ENCODE data around the gene CCDC17. TPM values are rescaled to one million over a fixed set of nuclear protein-coding genes. Genes with fewer than 3 reads are reported as not detected.
"Not testable (repeated sequence)": the region's sequence is repeated elsewhere in the genome, so short reads cannot be mapped to it uniquely, and the experiment has no call there.

CCDC17 gene
- total RNA-seq, 2 experiments from 2014 or later = 1.1 to 1.2 TPM

- Mint-ChIP-seq H3K27me3 (no peaks in the 10 kb centered on the region), H3K27ac (peak overlapping the region; percentile 2), H3K4me1 (peaks cover 10% of the 10 kb centered on the region), H3K4me3 (no peak overlapping the region), H3K9me3 (no peaks in the 10 kb centered on the region), H3K36me3 (peaks cover 33% of the 10 kb centered on the region)
- DNase-seq = no peak
Observed at GRCh38 chr1:45608175-45609156, 15.4 kb downstream of the CCDC17 start.

GRCh38 chr1:45607404-45608074, 16.3 kb downstream of the CCDC17 start:
- no peak overlapping the region for H3K4me3 Mint-ChIP-seq
- H3K27ac Mint-ChIP-seq = peak overlapping the region; percentile 32
- H3K4me1 Mint-ChIP-seq = peaks cover 12% of the 10 kb centered on the region
- no peak for DNase-seq
- H3K9me3 Mint-ChIP-seq = no peaks in the 10 kb centered on the region
- H3K27me3 Mint-ChIP-seq = no peaks in the 10 kb centered on the region
- H3K36me3 Mint-ChIP-seq = peaks cover 30% of the 10 kb centered on the region

- no peak for DNase-seq
- Mint-ChIP-seq H3K4me1 (peaks cover 36% of the 10 kb centered on the region), H3K36me3 (peaks cover 34% of the 10 kb centered on the region), H3K4me3 (no peak overlapping the region), H3K27ac (no peak overlapping the region), H3K27me3 (no peaks in the 10 kb centered on the region), H3K9me3 (no peaks in the 10 kb centered on the region)
Observed at GRCh38 chr1:45604239-45604638, 19.6 kb downstream of the CCDC17 start.

GRCh38 chr1:45596765-45597164, 27.1 kb downstream of the CCDC17 start:
- H3K4me3 Mint-ChIP-seq, H3K27ac Mint-ChIP-seq, H3K9me3 Mint-ChIP-seq, DNase-seq, H3K27me3 Mint-ChIP-seq: not testable (repeated sequence)
- Mint-ChIP-seq H3K36me3 (peaks cover 37% of the 10 kb centered on the region), H3K4me1 (peaks cover 41% of the 10 kb centered on the region)

- peaks cover 26% of the 10 kb centered on the region for H3K4me1 Mint-ChIP-seq
- no peak overlapping the region for H3K27ac Mint-ChIP-seq
- no peaks in the 10 kb centered on the region for H3K27me3 Mint-ChIP-seq
- no peak for DNase-seq
- no peak overlapping the region for H3K4me3 Mint-ChIP-seq
- H3K36me3 Mint-ChIP-seq = peaks cover 34% of the 10 kb centered on the region
- no peaks in the 10 kb centered on the region for H3K9me3 Mint-ChIP-seq
Observed at GRCh38 chr1:45594412-45594811, 29.4 kb downstream of the CCDC17 start.

- H3K27ac Mint-ChIP-seq = no peak overlapping the region
- no peak overlapping the region for H3K4me3 Mint-ChIP-seq
- H3K4me1 Mint-ChIP-seq = peaks cover 30% of the 10 kb centered on the region
- H3K27me3 Mint-ChIP-seq = no peaks in the 10 kb centered on the region
- no peak for DNase-seq
- H3K36me3 Mint-ChIP-seq = peaks cover 39% of the 10 kb centered on the region
- no peaks in the 10 kb centered on the region for H3K9me3 Mint-ChIP-seq
Observed at GRCh38 chr1:45589861-45590260, 34.0 kb downstream of the CCDC17 start.

- H3K36me3 Mint-ChIP-seq = peaks cover 33% of the 10 kb centered on the region
- peaks cover 33% of the 10 kb centered on the region for H3K4me1 Mint-ChIP-seq
- peak overlapping the region; percentile 99 for H3K4me3 Mint-ChIP-seq
- no peak for DNase-seq
- H3K27me3 Mint-ChIP-seq = no peaks in the 10 kb centered on the region
- no peaks in the 10 kb centered on the region for H3K9me3 Mint-ChIP-seq
- no peak overlapping the region for H3K27ac Mint-ChIP-seq
Observed at GRCh38 chr1:45586769-45587168, 37.1 kb downstream of the CCDC17 start.

- H3K4me3 Mint-ChIP-seq = peak overlapping the region; percentile 99
- H3K27ac Mint-ChIP-seq = peak overlapping the region; percentile 100
- H3K4me1 Mint-ChIP-seq = peaks cover 33% of the 10 kb centered on the region
- H3K36me3 Mint-ChIP-seq = peaks cover 30% of the 10 kb centered on the region
- no peaks in the 10 kb centered on the region for H3K27me3 Mint-ChIP-seq
- H3K9me3 Mint-ChIP-seq = no peaks in the 10 kb centered on the region
- DNase-seq = no peak
Observed at GRCh38 chr1:45585496-45586075, 38.3 kb downstream of the CCDC17 start.

- Mint-ChIP-seq H3K9me3 (no peaks in the 10 kb centered on the region), H3K36me3 (peaks cover 30% of the 10 kb centered on the region), H3K27me3 (no peaks in the 10 kb centered on the region)
Observed at GRCh38 chr1:45585110-45585426, 38.8 kb downstream of the CCDC17 start.

GRCh38 chr1:45584351-45585109, 39.3 kb downstream of the CCDC17 start:
- peak; percentile 89 for DNase-seq
- H3K27ac Mint-ChIP-seq = peak overlapping the region; percentile 100
- H3K27me3 Mint-ChIP-seq = no peaks in the 10 kb centered on the region
- peaks cover 31% of the 10 kb centered on the region for H3K4me1 Mint-ChIP-seq
- H3K36me3 Mint-ChIP-seq = peaks cover 30% of the 10 kb centered on the region
- H3K9me3 Mint-ChIP-seq = no peaks in the 10 kb centered on the region
- peak overlapping the region; percentile 99 for H3K4me3 Mint-ChIP-seq

More at GRCh38 chr1:45585110-45585426, 38.8 kb downstream of the CCDC17 start:
- peaks cover 32% of the 10 kb centered on the region for H3K4me1 Mint-ChIP-seq
- H3K27ac Mint-ChIP-seq = peak overlapping the region; percentile 100
- peak overlapping the region; percentile 99 for H3K4me3 Mint-ChIP-seq
- DNase-seq = no peak

GRCh38 chr1:45583666-45584350, 40.0 kb downstream of the CCDC17 start, which contains the start of gene NASP:
NASP (plus strand) TSS chr1:45584041; CDS start chr1:45584147, 106 bp downstream.
- peak; percentile 89 for DNase-seq
- H3K4me3 Mint-ChIP-seq = peak within 1 kb of the TSS; percentile 99
- H3K9me3 Mint-ChIP-seq = no peaks in the 10 kb centered on the region
- peaks cover 25% of the 10 kb centered on the region for H3K4me1 Mint-ChIP-seq
- no peaks in the 10 kb centered on the region for H3K27me3 Mint-ChIP-seq
- H3K27ac Mint-ChIP-seq = peak within 1 kb of the TSS; percentile 100
- H3K36me3 Mint-ChIP-seq = peaks cover 25% of the 10 kb centered on the region

GRCh38 chr1:45583264-45583665, 40.6 kb downstream of the CCDC17 start:
- H3K9me3 Mint-ChIP-seq = no peaks in the 10 kb centered on the region
- peaks cover 25% of the 10 kb centered on the region for H3K36me3 Mint-ChIP-seq
- peak overlapping the region; percentile 99 for H3K4me3 Mint-ChIP-seq
- peak overlapping the region; percentile 100 for H3K27ac Mint-ChIP-seq
- peak; percentile 95 for DNase-seq
- H3K27me3 Mint-ChIP-seq = no peaks in the 10 kb centered on the region
- H3K4me1 Mint-ChIP-seq = peaks cover 23% of the 10 kb centered on the region

- no peak overlapping the region for H3K4me3 Mint-ChIP-seq
- no peak overlapping the region for H3K27ac Mint-ChIP-seq
- no peaks in the 10 kb centered on the region for H3K9me3 Mint-ChIP-seq
- DNase-seq = no peak
- H3K4me1 Mint-ChIP-seq = peaks cover 2% of the 10 kb centered on the region
- H3K27me3 Mint-ChIP-seq = no peaks in the 10 kb centered on the region
- H3K36me3 Mint-ChIP-seq = peaks cover 5% of the 10 kb centered on the region
Observed at GRCh38 chr1:45574105-45574626, 49.7 kb downstream of the CCDC17 start.

Measured in activated naive CD8-positive, alpha-beta T cell treated with anti-CD3 and anti-CD28 coated beads for 36 hours (primary cell).